T-helper 9 cell (primary cell): Measurements from ENCODE around the gene NUP62CL.
"Not testable (repeated sequence)": the region's sequence is repeated elsewhere in the genome, so short reads cannot be mapped to it uniquely, and the experiment has no call there.

Experiments
- DNase-seq: peaks from one replicate; pipeline ENCODE4 v3.0.0-alpha.2; 2020
- total RNA-seq, 2 donors: gene quantifications; one replicate each; lab custom pipeline; 2026; lab: John Stamatoyannopoulos, UW

Gene NUP62CL
- total RNA-seq = 0.97 to 1.7 reads per million in 2 donors

- peak; percentile 45 for DNase-seq
These were observed at the start of gene NUP62CL, which contains the start of gene DNAAF6 for GRCh38 chrX:107205770-107206696. Gene NUP62CL (minus strand): TSS chrX:107206433. CDS start chrX:107175146, 31,287 bp downstream. Gene DNAAF6 (plus strand): TSS chrX:107206611. CDS start chrX:107212876, 6,265 bp downstream.

- no peak for DNase-seq
These were observed 22.2 kb upstream of the NUP62CL start for GRCh38 chrX:107228486-107228819.

- DNase-seq = no peak
These were observed 21.7 kb upstream of the NUP62CL start for GRCh38 chrX:107227780-107228485.

GRCh38 chrX:107226757-107227156 is 20.5 kb upstream of the NUP62CL start:
- DNase-seq = no peak

GRCh38 chrX:107213477-107213876 is 7.2 kb upstream of the NUP62CL start:
- DNase-seq = no peak

- DNase-seq = no peak
These were observed 1.7 kb upstream of the NUP62CL start for GRCh38 chrX:107207943-107208342.

GRCh38 chrX:107207089-107207488 is 856 bp upstream of the NUP62CL start:
- no peak for DNase-seq

GRCh38 chrX:107206697-107207065 is 448 bp upstream of the NUP62CL start:
- no peak for DNase-seq

- no peak for DNase-seq
These were observed 2.1 kb downstream of the NUP62CL start for GRCh38 chrX:107204068-107204605.

- no peak for DNase-seq
These were observed 6.7 kb downstream of the NUP62CL start for GRCh38 chrX:107199491-107199890.

- DNase-seq = not testable (repeated sequence)
These were observed 8.2 kb downstream of the NUP62CL start for GRCh38 chrX:107198074-107198473.

GRCh38 chrX:107197319-107197718 is 8.9 kb downstream of the NUP62CL start:
- DNase-seq = no peak

GRCh38 chrX:107171369-107172102 is 34.7 kb downstream of the NUP62CL start:
- no peak for DNase-seq

- DNase-seq = no peak
These were observed 37.5 kb downstream of the NUP62CL start for GRCh38 chrX:107168712-107169111.

GRCh38 chrX:107168257-107168656 is 38.0 kb downstream of the NUP62CL start:
- DNase-seq = no peak

- no peak for DNase-seq
These were observed 38.9 kb downstream of the NUP62CL start for GRCh38 chrX:107167163-107167921.

GRCh38 chrX:107157618-107158017 is 48.6 kb downstream of the NUP62CL start:
- not testable (repeated sequence) for DNase-seq

GRCh38 chrX:107155621-107156430 is 50.4 kb downstream of the NUP62CL start:
- not testable (repeated sequence) for DNase-seq

- DNase-seq = no peak
These were observed 51.2 kb downstream of the NUP62CL start for GRCh38 chrX:107154787-107155620.

- no peak for DNase-seq
These were observed 53.2 kb downstream of the NUP62CL start for GRCh38 chrX:107153005-107153404.
